Vagina (tissue), 2 donors: Measurements from ENCODE around the gene TPSAB1. TPM values are rescaled to one million over a fixed set of nuclear protein-coding genes. Genes with fewer than 3 reads are reported as not detected.

Experiments
- DNase-seq, 2 donors: peaks; one replicate each; pipeline ENCODE4 v3.0.0-alpha.2; 2017; ENCODE audit errors: extremely low spot score in 2 of 2
- H3K27ac ChIP-seq: fragments of 200-600 bp; sonication (generic); one replicate; pipeline ENCODE4 v1.5.1; 2019
- H3K27me3 ChIP-seq: fragments of 200-600 bp; sonication (generic); one replicate; pipeline ENCODE4 v1.5.1; 2019
- H3K36me3 ChIP-seq, 2 donors: fragments of 200-600 bp; sonication (generic); one replicate each; pipeline ENCODE4 v1.5.1; 2017 to 2019
- H3K4me1 ChIP-seq: fragments of 200-600 bp; sonication (generic); one replicate; pipeline ENCODE4 v1.5.1; 2019
- H3K4me3 ChIP-seq, 2 donors: fragments of 200-600 bp; sonication (generic); 1 replicate in 1 of 2; 2 replicates in 1 of 2; pipeline ENCODE4 v1.5.1; 2016 to 2019
- H3K9me3 ChIP-seq: fragments of 200-600 bp; sonication (generic); one replicate; pipeline ENCODE4 v1.5.1; 2019
- CTCF ChIP-seq, 3 experiments: fragments of 450-650 bp in 2 of 3; fragments of 200-600 bp in 1 of 3; sonication (generic) in 1 of 3; IDR thresholded peaks; one replicate each; pipeline ENCODE4 v1.5.1; 2017 to 2019; ENCODE audit warnings: antibody characterized with exemption in 3 of 3, mild to moderate bottlenecking in 2 of 3, moderate library complexity in 2 of 3
- POLR2A ChIP-seq, 2 donors: fragments of 450-650 bp; IDR thresholded peaks; one replicate each; pipeline ENCODE4 v1.6.1; 2017; ENCODE audit warnings: antibody characterized with exemption in 2 of 2, mild to moderate bottlenecking in 2 of 2, moderate library complexity in 2 of 2
- POLR2AphosphoS5 ChIP-seq, 2 donors: sonication (generic); formaldehyde crosslinking; IDR thresholded peaks; one replicate each; pipeline ENCODE4 v1.9.0; 2017; ENCODE audit warnings: antibody characterized with exemption in 2 of 2, mild to moderate bottlenecking in 2 of 2, low read depth in 1 of 2; ENCODE audit not compliant: insufficient read depth in 1 of 2
- intact Hi-C: fragments of 100-400 bp; cut with DNase I; formaldehyde crosslinking; loops from one replicate; pipeline ENCODE4 v1.15.1; 2023
- total RNA-seq: library from RNA; depleted of rRNA; stranded (reverse); fragments of >200 nt; gene quantifications from one replicate; pipeline ENCODE4 v1.2.3, GENCODE V29; 2016

Gene TPSAB1
- total RNA-seq, 1 donor from 2014 or later: 70.0 TPM

- intact Hi-C loops: no loop called here
- DNase-seq: no peak
- Histone ChIP-seq H3K36me3 (no peaks in the 10 kb centered on the region), H3K27ac (no peak overlapping the region), H3K4me3 (no peak overlapping the region), H3K9me3 (no peaks in the 10 kb centered on the region), H3K4me1 (no peaks in the 10 kb centered on the region), H3K27me3 (peaks cover 8% of the 10 kb centered on the region)
- TF ChIP-seq CTCF (IDR thresholded peaks at IDR 0.05) (no peak), POLR2AphosphoS5 (IDR thresholded peaks at IDR 0.05; ENCODE audit: insufficient read depth in 1 of 2, low read depth in 1 of 2) (no peak), POLR2A (IDR thresholded peaks at IDR 0.05) (no peak)
These were observed 46.1 kb downstream of the TPSAB1 start for GRCh38 chr16:1286513-1287094.

- TF ChIP-seq CTCF (IDR thresholded peaks at IDR 0.05) (no peak), POLR2A (IDR thresholded peaks at IDR 0.05) (no peak), POLR2AphosphoS5 (IDR thresholded peaks at IDR 0.05; ENCODE audit: insufficient read depth in 1 of 2, low read depth in 1 of 2) (no peak)
- H3K4me1 ChIP-seq: no peaks in the 10 kb centered on the region
- no peaks in the 10 kb centered on the region for H3K9me3 ChIP-seq
- no peak overlapping the region for H3K27ac ChIP-seq
- no peaks in the 10 kb centered on the region for H3K36me3 ChIP-seq
- H3K4me3 ChIP-seq: no peak overlapping the region
- peaks cover 8% of the 10 kb centered on the region for H3K27me3 ChIP-seq
- no peak for DNase-seq
- intact Hi-C loops: no loop called here
These were observed 47.6 kb downstream of the TPSAB1 start for GRCh38 chr16:1287982-1288670.

GRCh38 chr16:1288813-1289476 lies 48.4 kb downstream of the TPSAB1 start:
- Histone ChIP-seq H3K4me3 (no peak overlapping the region), H3K27ac (no peak overlapping the region), H3K36me3 (no peaks in the 10 kb centered on the region), H3K4me1 (no peaks in the 10 kb centered on the region), H3K27me3 (peaks cover 8% of the 10 kb centered on the region), H3K9me3 (no peaks in the 10 kb centered on the region)
- no peak for DNase-seq
- TF ChIP-seq CTCF (IDR thresholded peaks at IDR 0.05) (no peak), POLR2AphosphoS5 (IDR thresholded peaks at IDR 0.05; ENCODE audit: insufficient read depth in 1 of 2, low read depth in 1 of 2) (no peak), POLR2A (IDR thresholded peaks at IDR 0.05) (no peak)
- intact Hi-C loops: no loop called here

- Histone ChIP-seq H3K36me3 (no peaks in the 10 kb centered on the region), H3K9me3 (no peaks in the 10 kb centered on the region), H3K27me3 (peaks cover 8% of the 10 kb centered on the region), H3K27ac (no peak overlapping the region), H3K4me3 (no peak overlapping the region), H3K4me1 (no peaks in the 10 kb centered on the region)
- intact Hi-C loops: no loop called here
- no peak for DNase-seq
- no peak for TF ChIP-seq POLR2A (IDR thresholded peaks at IDR 0.05)
- TF ChIP-seq CTCF (IDR thresholded peaks at IDR 0.05): no peak
- no peak for TF ChIP-seq POLR2AphosphoS5 (IDR thresholded peaks at IDR 0.05; ENCODE audit: insufficient read depth in 1 of 2, low read depth in 1 of 2)
These were observed 49.0 kb downstream of the TPSAB1 start for GRCh38 chr16:1289477-1289866.

GRCh38 chr16:1290063-1290501 lies 49.6 kb downstream of the TPSAB1 start:
- H3K9me3 ChIP-seq: no peaks in the 10 kb centered on the region
- peaks cover 8% of the 10 kb centered on the region for H3K27me3 ChIP-seq
- no peaks in the 10 kb centered on the region for H3K4me1 ChIP-seq

More at GRCh38 chr16:1290063-1290501, 49.6 kb downstream of the TPSAB1 start:
- Histone ChIP-seq H3K4me3 (no peak overlapping the region), H3K27ac (no peak overlapping the region), H3K36me3 (no peaks in the 10 kb centered on the region)
- no peak for DNase-seq
- TF ChIP-seq POLR2AphosphoS5 (IDR thresholded peaks at IDR 0.05; ENCODE audit: insufficient read depth in 1 of 2, low read depth in 1 of 2): no peak
- no peak for TF ChIP-seq CTCF (IDR thresholded peaks at IDR 0.05)
- no peak for TF ChIP-seq POLR2A (IDR thresholded peaks at IDR 0.05)
- intact Hi-C loops: no loop called here
